Neural cell (in vitro differentiated cells): ENCODE results near the gene HLCS. TPM values are rescaled to one million over a fixed set of nuclear protein-coding genes. Genes with fewer than 3 reads are reported as not detected.

Experiments
- H2AFZ ChIP-seq: fragments of 200-600, 300-800 bp; sonication (generic), shearing (Covaris generic); 2 replicates; pipeline ENCODE4 v1.6.0; 2014; ENCODE audit warnings: low read depth, mild to moderate bottlenecking, antibody characterized with exemption, low read length, moderate library complexity
- H3F3A ChIP-seq: fragments of 200-600 bp; shearing (Covaris generic); 2 replicates; pipeline ENCODE4 v1.6.1; 2016; ENCODE audit warnings: mild to moderate bottlenecking, moderate library complexity, mixed read lengths, antibody characterized with exemption, low read length; ENCODE audit not compliant: insufficient read depth, poor library complexity, severe bottlenecking
- H3K27ac ChIP-seq: fragments of 200-600, 300-800 bp; sonication (generic), shearing (Covaris generic); 2 replicates; pipeline ENCODE4 v1.5.1; 2014; ENCODE audit warnings: mild to moderate bottlenecking, low read length, moderate library complexity
- H3K27me3 ChIP-seq: fragments of 300-800, 200-600 bp; sonication (generic), shearing (Covaris generic); 2 replicates; pipeline ENCODE4 v1.6.0; 2014; ENCODE audit warnings: mild to moderate bottlenecking, low read depth, low read length, moderate library complexity; ENCODE audit not compliant: insufficient read depth
- H3K36me3 ChIP-seq: fragments of 300-800, 200-600 bp; sonication (generic), shearing (Covaris generic); 2 replicates; pipeline ENCODE4 v1.5.1; 2014; ENCODE audit warnings: mild to moderate bottlenecking, antibody characterized with exemption, low read length, moderate library complexity; ENCODE audit not compliant: insufficient read depth
- H3K4me2 ChIP-seq: fragments of 300-800, 200-600 bp; sonication (generic), shearing (Covaris generic); 2 replicates; pipeline ENCODE4 v1.6.0; 2014; ENCODE audit warnings: mild to moderate bottlenecking, low read length
- H3K4me3 ChIP-seq: fragments of 300-800, 200-600 bp; sonication (generic), shearing (Covaris generic); 2 replicates; pipeline ENCODE4 v1.5.1; 2014; ENCODE audit warnings: mild to moderate bottlenecking, low read length, moderate library complexity
- H3K79me2 ChIP-seq: fragments of 200-600 bp; shearing (Covaris generic); replicated peaks from 2 replicates; pipeline ENCODE4 v1.6.0; 2014; ENCODE audit warnings: mild to moderate bottlenecking, low read length, moderate library complexity; ENCODE audit not compliant: insufficient read depth
- H3K9ac ChIP-seq: fragments of 300-800, 200-600 bp; sonication (generic), shearing (Covaris generic); 2 replicates; pipeline ENCODE4 v1.6.1; 2016; ENCODE audit warnings: mild to moderate bottlenecking, low read length, mixed read lengths
- H3K9me2 ChIP-seq: fragments of 200-600 bp; shearing (Covaris generic); 2 replicates; pipeline ENCODE4 v1.6.1; 2016; ENCODE audit warnings: mild to moderate bottlenecking, low read length, mixed read lengths; ENCODE audit not compliant: insufficient read depth
- H3K9me3 ChIP-seq: fragments of 200-600, 300-800 bp; sonication (generic), shearing (Covaris generic); 2 replicates; pipeline ENCODE4 v1.6.1; 2016; ENCODE audit warnings: mild to moderate bottlenecking, mixed run types, low read length, moderate library complexity, mixed read lengths
- H4K20me1 ChIP-seq: fragments of 200-600 bp; shearing (Covaris generic); 2 replicates; pipeline ENCODE4 v1.6.1; 2016; ENCODE audit warnings: mild to moderate bottlenecking, mixed run types; ENCODE audit not compliant: insufficient read depth
- CTCF ChIP-seq: fragments of 450-650 bp; IDR thresholded peaks from 2 replicates; pipeline ENCODE4 v1.5.1; 2014; ENCODE audit warnings: antibody characterized with exemption, mild to moderate bottlenecking, moderate library complexity; ENCODE audit not compliant: poor library complexity, severe bottlenecking
- EP300 ChIP-seq: fragments of 450-650 bp; conservative IDR thresholded peaks from 2 replicates; pipeline ENCODE4 v1.6.1; 2014; ENCODE audit warnings: antibody characterized with exemption, mild to moderate bottlenecking, moderate library complexity; ENCODE audit not compliant: poor library complexity, severe bottlenecking
- EZH2 ChIP-seq: fragments of 200-600, 300-800 bp; shearing (Covaris generic), sonication (generic); IDR thresholded peaks from 2 replicates; pipeline ENCODE4 v1.6.1; 2014; ENCODE audit warnings: antibody characterized with exemption, low read length, borderline replicate concordance, mild to moderate bottlenecking; ENCODE audit not compliant: insufficient read depth, poor library complexity, severe bottlenecking
- MXI1 ChIP-seq: fragments of 450-650 bp; conservative IDR thresholded peaks from 2 replicates; pipeline ENCODE4 v1.6.1; 2014; ENCODE audit warnings: antibody characterized with exemption, mild to moderate bottlenecking; ENCODE audit not compliant: poor library complexity, severe bottlenecking
- POLR2AphosphoS5 ChIP-seq: IDR thresholded peaks from 2 replicates; pipeline ENCODE4 v1.6.1; 2012
- REST ChIP-seq: IDR thresholded peaks from 2 replicates; pipeline ENCODE4 v1.6.1; 2012; ENCODE audit warnings: borderline replicate concordance
- SMC3 ChIP-seq: fragments of 450-650 bp; conservative IDR thresholded peaks from 2 replicates; pipeline ENCODE4 v1.6.1; 2014; ENCODE audit warnings: antibody characterized with exemption, mild to moderate bottlenecking, moderate library complexity; ENCODE audit not compliant: poor library complexity
- TAF1 ChIP-seq: IDR thresholded peaks from 2 replicates; pipeline ENCODE4 v1.6.1; 2012; ENCODE audit warnings: low read depth
- polyA plus RNA-seq: library from polyadenylated mRNA; depleted of rRNA; stranded (reverse); fragments of >200 nt; gene quantifications from 2 replicates; pipeline ENCODE4 v1.2.3, GENCODE V29; 2014

Gene HLCS
- polyA plus RNA-seq, 1 donor from 2014 or later = 12.1 TPM

GRCh38 chr21:36813052-36813451 lies 153.4 kb downstream of the HLCS start:
- Histone ChIP-seq H3F3A (no peaks in the 10 kb centered on the region), H2AFZ (no peak overlapping the region), H3K4me3 (no peak overlapping the region), H3K27me3 (peaks cover 50% of the 10 kb centered on the region), H4K20me1 (no peaks in the 10 kb centered on the region), H3K9ac (no peak overlapping the region), H3K79me2 (no peaks in the 10 kb centered on the region), H3K9me2 (no peaks in the 10 kb centered on the region), H3K36me3 (no peaks in the 10 kb centered on the region), H3K27ac (no peak overlapping the region), H3K9me3 (no peaks in the 10 kb centered on the region), H3K4me2 (no peak overlapping the region)
- TF ChIP-seq TAF1 (no peak), CTCF (no peak), REST (no peak), POLR2AphosphoS5 (no peak), SMC3 (no peak)

- Histone ChIP-seq H3K9ac (no peak overlapping the region), H3K27me3 (peaks cover 38% of the 10 kb centered on the region), H3K36me3 (no peaks in the 10 kb centered on the region), H3K4me3 (no peak overlapping the region), H3K9me2 (no peaks in the 10 kb centered on the region), H2AFZ (no peak overlapping the region), H3K9me3 (no peaks in the 10 kb centered on the region), H4K20me1 (no peaks in the 10 kb centered on the region), H3K27ac (no peak overlapping the region), H3K79me2 (no peaks in the 10 kb centered on the region), H3K4me2 (no peak overlapping the region), H3F3A (no peaks in the 10 kb centered on the region)
- TF ChIP-seq CTCF (no peak), EP300 (no peak), MXI1 (no peak), POLR2AphosphoS5 (no peak), TAF1 (no peak), EZH2 (no peak), REST (no peak)
These were observed 154.7 kb downstream of the HLCS start for GRCh38 chr21:36811762-36812161.
